Stimulated activated CD4-positive, alpha-beta T cell treated with anti-CD3 and anti-CD28 coated beads, Interleukin-2, amount 100 ng/mL, for 4 hours (primary cell): ENCODE data around the gene MYH9.
"Not testable (repeated sequence)": the region's sequence is repeated elsewhere in the genome, so short reads cannot be mapped to it uniquely, and the experiment has no call there.

Source experiments
- DNase-seq: peaks from one replicate; pipeline ENCODE4 v3.0.0-alpha.2; 2020; ENCODE audit warnings: low read depth

MYH9 gene

GRCh38 chr22:36291831-36292740 lies 95.7 kb downstream of the MYH9 start:
- DNase-seq, result no peak

- not testable (repeated sequence) for DNase-seq
These were observed 97.2 kb downstream of the MYH9 start for GRCh38 chr22:36290391-36291075.

GRCh38 chr22:36289948-36290371 lies 97.8 kb downstream of the MYH9 start:
- DNase-seq, result not testable (repeated sequence)

GRCh38 chr22:36289406-36289870 lies 98.3 kb downstream of the MYH9 start:
- no peak for DNase-seq

GRCh38 chr22:36288571-36289405 lies 99.0 kb downstream of the MYH9 start:
- DNase-seq, result no peak

- no peak for DNase-seq
These were observed 99.8 kb downstream of the MYH9 start for GRCh38 chr22:36287881-36288515.

GRCh38 chr22:36286096-36286957 lies 101.4 kb downstream of the MYH9 start:
- peak; percentile 34 for DNase-seq

GRCh38 chr22:36285545-36285944 lies 102.2 kb downstream of the MYH9 start:
- no peak for DNase-seq

GRCh38 chr22:36285017-36285416 lies 102.8 kb downstream of the MYH9 start:
- DNase-seq, result no peak

- no peak for DNase-seq
These were observed 103.6 kb downstream of the MYH9 start for GRCh38 chr22:36284171-36284571.

- DNase-seq, result no peak
These were observed 105.4 kb downstream of the MYH9 start for GRCh38 chr22:36282328-36282831.

GRCh38 chr22:36281781-36282327 lies 105.9 kb downstream of the MYH9 start:
- no peak for DNase-seq

- DNase-seq, result no peak
These were observed 107.4 kb downstream of the MYH9 start for GRCh38 chr22:36280379-36280778.

- no peak for DNase-seq
These were observed 108.5 kb downstream of the MYH9 start for GRCh38 chr22:36279219-36279666.

GRCh38 chr22:36277482-36278291 lies 110.1 kb downstream of the MYH9 start:
- peak; percentile 49 for DNase-seq

GRCh38 chr22:36274531-36274930 lies 113.2 kb downstream of the MYH9 start:
- DNase-seq, result no peak

GRCh38 chr22:36271951-36272350 lies 115.8 kb downstream of the MYH9 start:
- not testable (repeated sequence) for DNase-seq

GRCh38 chr22:36271231-36271630 lies 116.5 kb downstream of the MYH9 start:
- DNase-seq, result not testable (repeated sequence)

- no peak for DNase-seq
These were observed 119.8 kb downstream of the MYH9 start for GRCh38 chr22:36267896-36268485.
